ENCODE measurements around the gene TNNC2. TPM values are rescaled to one million over a fixed set of nuclear protein-coding genes. Genes with fewer than 3 reads are reported as not detected.

Gene TNNC2
- total and polyA plus RNA-seq, 2 of the 13 experiments (the other 11 are each of a cell fraction or from before 2014, with no cell fraction given) = 1.8 to 4.7 TPM

- POLR2A ChIA-PET = no interaction called here
- FAIRE-seq (no peak), ATAC-seq (no peak), DNase-seq (ENCODE audit: low spot score) (no peak)
- no peak overlapping the region for H3K27ac ChIP-seq (ENCODE audit: extremely low read length, insufficient read depth, low read length)
- H3K36me3 ChIP-seq (replicated peaks in 1 of 2; ENCODE audit: control insufficient read depth in 1 of 2, insufficient read depth in 2 of 2, low read length in 2 of 2) = no peaks in the 10 kb centered on the region
- in situ Hi-C loops (cut with HindIII; ENCODE audit: extremely low pct_ligation_motif_present, low pct_unique_long_range_greater_than_20kb) = loop anchor here (25.0 kb wide), 1 partner anchor 587 kb away; no protein-coding TSS in a partner anchor
- no peaks in the 10 kb centered on the region for H3K79me2 ChIP-seq (ENCODE audit: insufficient read depth, low read length)
- H3K9me3 ChIP-seq (ENCODE audit: low read length) = no peaks in the 10 kb centered on the region
- H2AFZ ChIP-seq (ENCODE audit: low read length) = no peak overlapping the region
- intact Hi-C loops (cut with micrococcal nuclease; ENCODE audit: unreplicated experiment) = no loop called here
- H4K20me1 ChIP-seq (ENCODE audit: insufficient read depth, low read length) = no peaks in the 10 kb centered on the region
- 26% methylated on average over 6 of the region's 6 CpGs for WGBS (ENCODE audit: low lambda C conversion rate)
- no TSS peak for BruUV-seq (replicated peaks)
- peaks cover 2 to 15% of the 10 kb centered on the region in 2 experiments; a peak in 4 of 5 replicates for H3K27me3 ChIP-seq (ENCODE audit: control insufficient read depth in 1 of 2, insufficient read depth in 2 of 2, low read length in 2 of 2)
- CTCF ChIA-PET (ENCODE audit: low intra/inter-chr PET ratio, low total read pairs) = no interaction called here
- H3K4me2 ChIP-seq (ENCODE audit: low read depth, low read length) = no peak overlapping the region
- TF ChIP-seq, protein P1, sequence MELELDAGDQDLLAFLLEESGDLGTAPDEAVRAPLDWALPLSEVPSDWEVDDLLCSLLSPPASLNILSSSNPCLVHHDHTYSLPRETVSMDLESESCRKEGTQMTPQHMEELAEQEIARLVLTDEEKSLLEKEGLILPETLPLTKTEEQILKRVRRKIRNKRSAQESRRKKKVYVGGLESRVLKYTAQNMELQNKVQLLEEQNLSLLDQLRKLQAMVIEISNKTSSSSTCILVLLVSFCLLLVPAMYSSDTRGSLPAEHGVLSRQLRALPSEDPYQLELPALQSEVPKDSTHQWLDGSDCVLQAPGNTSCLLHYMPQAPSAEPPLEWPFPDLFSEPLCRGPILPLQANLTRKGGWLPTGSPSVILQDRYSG (CRISPR knock-in tag; IDR thresholded peaks at IDR 0.05) = no peak
- TF ChIP-seq NKX3-1 (CRISPR knock-in tag; IDR thresholded peaks at IDR 0.05) (no peak), EP300 (IDR thresholded peaks at IDR 0.05; ENCODE audit: low read depth in 2 of 2, low read length in 2 of 2) (no peak), EP300 (CRISPR knock-in tag; IDR thresholded peaks at IDR 0.05; ENCODE audit: borderline replicate concordance) (no peak), KDM4B (CRISPR knock-in tag; IDR thresholded peaks at IDR 0.05) (no peak), ZNF747 (CRISPR knock-in tag; IDR thresholded peaks at IDR 0.05; ENCODE audit: borderline replicate concordance) (no peak), CCDC6 (CRISPR knock-in tag; IDR thresholded peaks at IDR 0.05) (no peak), POLR2A (IDR thresholded peaks at IDR 0.05; ENCODE audit: insufficient read depth in 1 of 2, low read depth in 2 of 2, low read length in 2 of 2) (no peak), REL (CRISPR knock-in tag; conservative IDR thresholded peaks at IDR 0.05) (no peak), ZNF230 (CRISPR knock-in tag; IDR thresholded peaks at IDR 0.05) (no peak), POLR2G (IDR thresholded peaks at IDR 0.05; ENCODE audit: low read depth, low read length) (no peak), ZNF225 (CRISPR knock-in tag; IDR thresholded peaks at IDR 0.05) (no peak), JUNB (CRISPR knock-in tag; IDR thresholded peaks at IDR 0.05; ENCODE audit: borderline replicate concordance) (no peak), SMAD1 (CRISPR knock-in tag; IDR thresholded peaks at IDR 0.05; ENCODE audit: borderline replicate concordance, low read depth) (no peak), ZNF224 (CRISPR knock-in tag; IDR thresholded peaks at IDR 0.05) (no peak), SRY (CRISPR knock-in tag; IDR thresholded peaks at IDR 0.05) (no peak), HES4 (CRISPR knock-in tag; IDR thresholded peaks at IDR 0.05; ENCODE audit: borderline replicate concordance) (no peak)
- peaks cover 15% of the 10 kb centered on the region for H3K4me1 ChIP-seq (ENCODE audit: insufficient read depth, low read length)
- H3K9ac ChIP-seq (ENCODE audit: insufficient read depth, low read depth, low read length) = no peak overlapping the region
- H3K4me3 ChIP-seq (replicated peaks in 1 of 3; ENCODE audit: insufficient read depth in 1 of 3, low read depth in 2 of 3, low read length in 3 of 3) = no peak overlapping the region
Observed at GRCh38 chr20:45775411-45775810, 51.7 kb downstream of the TNNC2 start.
